Esophagus squamous epithelium (tissue), 5 donors: ENCODE data around the gene TMEM132D. TPM values are rescaled to one million over a fixed set of nuclear protein-coding genes. Genes with fewer than 3 reads are reported as not detected.

Source experiments
- DNase-seq: peaks from one replicate; lab custom pipeline; 2025; lab: John Stamatoyannopoulos, UW
- H3K27ac ChIP-seq, 4 donors: fragments of 200-600 bp; sonication (generic); one replicate each; pipeline ENCODE4 v1.5.1; 2016 to 2019; ENCODE audit warnings: mild to moderate bottlenecking in 1 of 4
- H3K27me3 ChIP-seq, 4 donors: fragments of 200-600 bp; sonication (generic); 1 replicate in 3 of 4; 2 replicates in 1 of 4; pipeline versions ENCODE4 v1.5.1 to v1.6.0; 2017 to 2021; ENCODE audit warnings: antibody characterized with exemption in 1 of 4
- H3K36me3 ChIP-seq, 3 donors: fragments of 200-600 bp; sonication (generic); one replicate each; pipeline ENCODE4 v1.5.1; 2016 to 2019
- H3K4me1 ChIP-seq, 3 donors: fragments of 200-600 bp; sonication (generic); one replicate each; pipeline ENCODE4 v1.5.1; 2017 to 2019
- H3K4me3 ChIP-seq, 4 donors: fragments of 200-600 bp; sonication (generic); 1 replicate in 3 of 4; 2 replicates in 1 of 4; pipeline ENCODE4 v1.5.1; 2016 to 2019; ENCODE audit warnings: mild to moderate bottlenecking in 2 of 4, moderate library complexity in 1 of 4
- H3K9me3 ChIP-seq, 3 donors: fragments of 200-600 bp; sonication (generic); one replicate each; pipeline ENCODE4 v1.5.1; 2016 to 2019
- POLR2A ChIP-seq, 4 donors: fragments of 450-650 bp; IDR thresholded peaks; one replicate each; pipeline ENCODE4 v1.6.1; 2017; ENCODE audit warnings: antibody characterized with exemption in 4 of 4, mild to moderate bottlenecking in 4 of 4, moderate library complexity in 3 of 4
- WGBS, 2 donors: methylation state at CpG; one replicate each; pipeline ENCODE4 v1.1.5; 2018; 5-methylcytosine and 5-hydroxymethylcytosine counted together
- intact Hi-C: fragments of 100-400 bp; cut with DNase I; formaldehyde crosslinking; loops from one replicate; pipeline ENCODE4 v1.15.0; 2022
- total RNA-seq, 4 donors: library from RNA; depleted of rRNA; stranded (reverse); fragments of >200 nt; gene quantifications; one replicate each; pipeline ENCODE4 v1.1.0, GENCODE V29; 2016
- TF ChIP-seq, protein P1 (sequence below), 6 experiments: fragments of 450-650 bp in 4 of 6; fragments of 200-600 bp in 2 of 6; sonication (generic) in 2 of 6; IDR thresholded peaks; one replicate each; pipeline ENCODE4 v1.5.1; 2016 to 2019; ENCODE audit warnings: antibody characterized with exemption in 6 of 6, mild to moderate bottlenecking in 4 of 6, moderate library complexity in 4 of 6
- donor health status: DM: yes; HTN: yes; CAD: no.

Gene TMEM132D
- total RNA-seq, 4 donors from 2014 or later, result not detected

DNA sequence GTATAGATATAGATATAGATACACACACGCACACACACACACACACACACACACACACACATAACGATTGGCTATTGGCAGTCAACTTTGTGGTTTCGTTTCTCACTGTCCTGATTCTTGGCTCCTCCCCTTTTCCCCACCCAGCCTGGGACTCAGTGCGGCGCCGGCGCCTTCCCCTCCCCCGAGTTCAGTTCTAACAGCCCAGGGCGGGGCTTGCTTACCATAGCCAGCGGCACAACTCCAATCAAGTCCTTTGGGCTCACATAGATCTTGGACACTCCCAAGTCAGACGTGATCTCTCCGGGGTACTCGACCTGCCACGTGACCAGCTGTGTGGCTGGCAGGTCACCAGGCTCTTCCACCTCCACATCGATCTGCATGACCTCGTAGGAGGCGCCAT, 566.4 kb downstream of the TMEM132D start:
- intact Hi-C loops, result no loop called here
- Histone ChIP-seq H3K27me3 (no peaks in the 10 kb centered on the region), H3K27ac (no peak overlapping the region), H3K4me3 (no peak overlapping the region), H3K9me3 (peaks cover 0 to 30% (median 11%) of the 10 kb centered on the region in 3 donors), H3K36me3 (no peaks in the 10 kb centered on the region), H3K4me1 (no peaks in the 10 kb centered on the region)
- 83 to 86% methylated on average over 12 of the region's 17 CpGs for WGBS, 2 donors
- TF ChIP-seq, protein P1, sequence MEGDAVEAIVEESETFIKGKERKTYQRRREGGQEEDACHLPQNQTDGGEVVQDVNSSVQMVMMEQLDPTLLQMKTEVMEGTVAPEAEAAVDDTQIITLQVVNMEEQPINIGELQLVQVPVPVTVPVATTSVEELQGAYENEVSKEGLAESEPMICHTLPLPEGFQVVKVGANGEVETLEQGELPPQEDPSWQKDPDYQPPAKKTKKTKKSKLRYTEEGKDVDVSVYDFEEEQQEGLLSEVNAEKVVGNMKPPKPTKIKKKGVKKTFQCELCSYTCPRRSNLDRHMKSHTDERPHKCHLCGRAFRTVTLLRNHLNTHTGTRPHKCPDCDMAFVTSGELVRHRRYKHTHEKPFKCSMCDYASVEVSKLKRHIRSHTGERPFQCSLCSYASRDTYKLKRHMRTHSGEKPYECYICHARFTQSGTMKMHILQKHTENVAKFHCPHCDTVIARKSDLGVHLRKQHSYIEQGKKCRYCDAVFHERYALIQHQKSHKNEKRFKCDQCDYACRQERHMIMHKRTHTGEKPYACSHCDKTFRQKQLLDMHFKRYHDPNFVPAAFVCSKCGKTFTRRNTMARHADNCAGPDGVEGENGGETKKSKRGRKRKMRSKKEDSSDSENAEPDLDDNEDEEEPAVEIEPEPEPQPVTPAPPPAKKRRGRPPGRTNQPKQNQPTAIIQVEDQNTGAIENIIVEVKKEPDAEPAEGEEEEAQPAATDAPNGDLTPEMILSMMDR (IDR thresholded peaks at IDR 0.05), result no peak
- no peak for TF ChIP-seq POLR2A (IDR thresholded peaks at IDR 0.05)
- no peak for DNase-seq

DNA sequence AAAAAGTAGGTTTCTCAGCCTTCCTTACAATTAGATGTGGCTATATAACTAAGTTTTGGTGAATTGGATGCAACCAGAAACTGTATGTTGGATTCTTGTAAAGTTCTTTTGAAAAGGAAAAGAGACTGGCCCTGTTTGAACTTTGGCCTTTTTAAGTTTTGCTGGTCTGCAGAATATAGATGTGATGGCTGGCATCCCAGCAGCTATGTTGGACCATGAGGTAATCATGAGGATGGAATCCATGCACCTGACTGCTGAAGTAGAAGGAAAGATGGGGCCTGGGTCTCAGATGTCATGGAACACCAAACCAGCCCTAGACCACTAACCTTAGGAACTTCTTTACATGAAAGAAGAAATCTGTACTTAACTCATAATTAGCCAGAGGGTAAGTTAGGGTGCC, 568.1 kb downstream of the TMEM132D start:
- no peak overlapping the region for H3K4me3 ChIP-seq
- H3K27ac ChIP-seq, result no peak overlapping the region
- intact Hi-C loops, result no loop called here
- no peaks in the 10 kb centered on the region for H3K36me3 ChIP-seq
- H3K27me3 ChIP-seq, result no peaks in the 10 kb centered on the region
- no peaks in the 10 kb centered on the region for H3K4me1 ChIP-seq
- peaks cover 0 to 26% (median 11%) of the 10 kb centered on the region in 3 donors for H3K9me3 ChIP-seq
- no peak for TF ChIP-seq POLR2A (IDR thresholded peaks at IDR 0.05)
- TF ChIP-seq, protein P1 (IDR thresholded peaks at IDR 0.05), result no peak
- no peak for DNase-seq

DNA sequence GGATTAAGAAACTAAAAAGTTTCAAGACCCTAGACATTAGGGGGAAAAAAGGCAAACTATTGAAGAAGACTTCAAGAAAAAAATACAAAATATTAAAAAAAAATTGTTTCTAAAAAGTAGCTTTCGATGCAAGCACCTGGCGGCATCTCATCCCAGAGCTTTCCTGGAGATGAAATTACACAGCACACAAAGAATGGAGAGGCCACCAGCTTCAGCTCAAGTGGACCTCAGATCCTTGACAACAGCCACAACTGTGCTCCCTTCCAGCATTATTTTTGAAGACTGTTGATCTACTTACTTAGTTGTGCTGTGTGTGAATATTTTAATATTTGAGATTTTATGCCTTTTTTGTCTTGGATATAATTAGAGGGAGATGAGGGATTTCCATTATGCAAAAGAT, 571.5 kb downstream of the TMEM132D start:
- Histone ChIP-seq H3K9me3 (peaks cover 0 to 18% (median 11%) of the 10 kb centered on the region in 3 donors), H3K4me1 (no peaks in the 10 kb centered on the region), H3K4me3 (no peak overlapping the region), H3K36me3 (no peaks in the 10 kb centered on the region), H3K27me3 (no peaks in the 10 kb centered on the region), H3K27ac (no peak overlapping the region)
- TF ChIP-seq, protein P1 (IDR thresholded peaks at IDR 0.05), result no peak
- TF ChIP-seq POLR2A (IDR thresholded peaks at IDR 0.05), result no peak
- no peak for DNase-seq
- intact Hi-C loops, result no loop called here
- WGBS, 2 donors, result 88 to 93% methylated on average over 2 of the region's 2 CpGs

DNA sequence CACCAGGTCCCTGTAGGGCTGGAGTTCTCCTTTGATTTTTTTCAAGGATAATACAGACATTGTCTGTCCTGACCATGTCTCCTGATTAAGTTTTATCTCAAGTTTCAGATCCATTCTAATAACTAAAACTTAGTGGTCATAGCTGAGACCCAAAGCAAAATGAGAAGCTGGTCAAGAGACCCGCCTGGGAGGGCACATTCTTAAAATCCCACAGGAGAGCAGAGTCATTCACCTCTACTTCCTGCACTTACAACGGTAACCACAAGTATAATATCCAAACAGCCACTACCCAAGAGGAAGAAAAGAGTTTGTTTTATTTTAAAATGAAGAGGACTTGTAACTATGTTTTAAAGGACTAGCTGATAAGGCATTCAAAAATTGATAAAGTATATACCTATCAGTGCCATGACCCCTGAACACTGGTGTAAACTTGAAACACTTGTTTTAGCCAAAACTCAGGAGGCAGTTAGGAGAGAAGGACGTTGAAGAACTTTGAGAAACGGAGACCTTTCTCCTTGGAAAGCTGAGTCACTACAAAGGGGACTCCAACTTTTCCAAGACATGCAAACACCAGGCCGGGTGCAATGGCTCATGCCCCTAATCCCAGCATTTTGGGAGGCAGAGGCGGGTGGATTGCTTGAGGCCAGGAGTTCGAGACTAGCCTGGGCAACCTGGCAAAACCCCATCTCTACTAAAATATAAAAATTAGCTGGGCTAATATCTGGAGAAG, 572.3 kb downstream of the TMEM132D start:
- intact Hi-C loops, result no loop called here
- TF ChIP-seq, protein P1 (IDR thresholded peaks at IDR 0.05), result no peak
- no peak for TF ChIP-seq POLR2A (IDR thresholded peaks at IDR 0.05)
- Histone ChIP-seq H3K9me3 (peaks cover 0 to 11% (median 9%) of the 10 kb centered on the region in 3 donors), H3K27me3 (no peaks in the 10 kb centered on the region), H3K4me1 (no peaks in the 10 kb centered on the region), H3K4me3 (no peak overlapping the region), H3K36me3 (no peaks in the 10 kb centered on the region), H3K27ac (no peak overlapping the region)
- no peak for DNase-seq
- 51 to 57% methylated on average over 7 of the region's 7 CpGs for WGBS, 2 donors

DNA sequence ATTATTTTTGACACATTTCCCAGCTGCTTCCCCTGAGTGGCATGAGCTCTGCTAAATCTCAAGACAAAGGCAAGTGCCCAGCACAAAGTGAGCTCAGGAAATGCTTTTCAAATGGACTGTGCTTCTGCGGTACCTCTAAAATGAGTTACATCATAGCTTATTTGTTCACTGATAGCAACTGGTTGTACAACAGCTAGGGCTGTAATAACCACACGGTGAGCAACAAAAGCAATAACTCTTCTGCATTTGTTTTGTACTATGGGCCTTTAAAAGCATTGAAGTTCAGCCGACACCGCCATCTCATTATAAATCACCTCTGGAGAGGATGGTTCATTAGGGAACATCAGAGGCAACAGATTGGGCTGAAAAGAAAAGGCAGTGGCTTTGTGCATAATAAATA, 575.6 kb downstream of the TMEM132D start:
- TF ChIP-seq, protein P1 (IDR thresholded peaks at IDR 0.05), result no peak
- TF ChIP-seq POLR2A (IDR thresholded peaks at IDR 0.05), result no peak
- Histone ChIP-seq H3K4me1 (no peaks in the 10 kb centered on the region), H3K27me3 (no peaks in the 10 kb centered on the region), H3K9me3 (no peaks in the 10 kb centered on the region), H3K36me3 (no peaks in the 10 kb centered on the region), H3K4me3 (no peak overlapping the region), H3K27ac (no peak overlapping the region)
- intact Hi-C loops, result no loop called here
- DNase-seq, result no peak
- 52 to 62% methylated on average over 4 of the region's 4 CpGs for WGBS, 2 donors
